Activated T-cell treated with anti-CD3 and anti-CD28 coated beads, Interleukin-2, amount 50 U/mL, for 24 hours (primary cell): ENCODE results near the gene ARFGAP2.

Experiments
- DNase-seq: peaks from one replicate; pipeline ENCODE4 v3.0.0-alpha.2; 2020
- H3K27ac Mint-ChIP-seq: 2 replicates; pipeline ENCODE4 v1.8.0; 2020; ENCODE audit warnings: mild to moderate bottlenecking, mixed read lengths
- H3K27me3 Mint-ChIP-seq: 2 replicates; pipeline ENCODE4 v1.8.0; 2020; ENCODE audit warnings: mixed read lengths
- H3K36me3 Mint-ChIP-seq: 2 replicates; pipeline ENCODE4 v1.8.0; 2020; ENCODE audit warnings: low read depth, mixed read lengths
- H3K4me1 Mint-ChIP-seq: 2 replicates; pipeline ENCODE4 v1.8.0; 2020; ENCODE audit warnings: low read depth, mixed read lengths
- H3K4me3 Mint-ChIP-seq: 2 replicates; pipeline ENCODE4 v1.8.0; 2020; ENCODE audit warnings: mild to moderate bottlenecking, moderate library complexity, mixed read lengths
- H3K9me3 Mint-ChIP-seq: 2 replicates; pipeline ENCODE4 v1.8.0; 2020; ENCODE audit warnings: mixed read lengths

ARFGAP2 gene

DNA sequence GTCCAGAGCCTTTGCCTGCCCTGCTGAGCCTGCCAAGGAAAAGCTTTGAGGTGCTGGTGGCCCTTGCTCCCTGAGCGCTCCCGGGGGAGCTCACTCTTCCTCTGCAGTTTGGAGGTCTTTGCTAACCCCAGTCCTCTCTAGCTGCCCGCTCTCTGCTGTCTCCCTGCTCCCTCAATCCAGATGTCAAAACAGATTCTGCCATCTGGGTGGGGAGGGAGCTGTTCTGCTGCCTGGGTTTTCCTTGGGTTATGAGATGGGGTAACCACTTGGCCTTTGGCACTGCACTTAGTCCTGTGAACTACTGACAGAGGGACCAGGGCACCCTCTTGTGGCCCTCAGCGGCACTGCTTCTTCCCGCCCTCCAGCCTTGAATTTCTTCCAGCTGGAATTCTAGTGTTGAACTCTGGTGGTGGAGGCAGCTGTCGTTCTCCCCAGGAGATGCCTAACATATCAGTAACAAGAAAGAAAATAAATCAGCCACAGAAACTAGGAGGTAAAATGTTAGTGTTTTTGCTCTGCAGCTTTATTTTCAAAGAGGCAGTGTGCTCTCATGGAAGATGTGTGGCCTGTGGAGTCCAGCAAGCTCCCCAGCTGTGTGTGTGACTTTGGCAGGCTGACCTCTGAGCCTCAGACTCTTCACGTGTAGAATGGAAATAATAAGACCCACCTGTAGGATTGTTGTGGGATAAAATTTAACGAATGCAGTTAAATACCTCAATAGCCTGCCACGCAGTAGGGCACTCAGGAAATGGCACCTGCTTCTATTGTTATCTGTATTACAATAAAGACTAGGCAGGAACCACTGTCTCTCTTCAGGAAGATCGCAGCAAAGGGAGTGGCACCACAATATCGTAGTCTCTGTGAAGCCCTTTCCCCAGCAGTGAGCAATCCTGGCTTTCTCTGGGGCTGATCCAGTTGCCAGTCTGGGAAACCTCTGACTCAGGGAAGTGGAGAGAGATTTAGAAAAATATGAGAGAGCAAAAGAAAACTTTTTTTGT lies 23.4 kb downstream of the ARFGAP2 start:
- Mint-ChIP-seq H3K4me3 (no peak overlapping the region), H3K36me3 (peaks cover 7% of the 10 kb centered on the region), H3K27me3 (no peaks in the 10 kb centered on the region), H3K27ac (peak overlapping the region; percentile 60), H3K9me3 (no peaks in the 10 kb centered on the region), H3K4me1 (peaks cover 29% of the 10 kb centered on the region)
- DNase-seq, result peak; percentile 75

DNA sequence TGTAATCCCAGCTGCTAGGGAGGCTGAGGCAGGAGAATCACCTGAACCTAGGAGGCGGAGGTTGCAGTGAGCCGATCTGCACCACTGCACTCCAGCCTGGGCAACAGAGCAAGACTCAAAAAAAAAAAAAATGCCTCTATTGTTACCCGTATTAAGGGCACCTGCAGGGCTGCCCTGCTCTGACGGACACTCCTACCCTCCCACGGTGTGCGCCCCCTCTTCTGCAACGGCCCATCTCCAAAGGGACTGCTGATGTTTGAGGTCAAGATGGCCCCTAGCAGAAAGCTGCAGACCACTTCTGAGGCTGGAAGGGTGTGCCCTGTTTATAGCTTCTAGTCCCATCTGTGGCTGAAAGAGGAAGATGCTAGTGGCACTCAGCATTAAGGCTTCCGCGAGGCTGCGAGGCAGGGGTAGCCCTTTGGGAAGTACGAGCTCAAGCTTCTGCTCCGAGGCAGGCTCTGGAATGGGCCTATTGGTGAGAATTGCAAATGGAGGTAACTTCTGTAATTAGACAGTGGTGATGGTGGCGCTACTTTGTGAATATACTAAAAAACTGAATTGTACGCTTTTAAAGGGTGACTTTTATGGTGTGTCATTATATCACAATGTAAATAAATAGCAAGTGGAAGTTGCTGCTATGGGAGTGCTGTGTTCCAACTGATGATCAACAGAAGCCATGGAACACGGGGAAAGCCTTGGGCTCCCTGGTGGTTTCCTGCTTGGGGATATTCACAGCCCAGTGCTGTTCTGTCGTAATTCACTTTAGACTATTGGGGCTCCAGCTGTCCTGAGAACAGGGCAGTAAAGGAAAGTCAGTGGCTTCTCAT lies 24.3 kb downstream of the ARFGAP2 start:
- no peak for DNase-seq
- Mint-ChIP-seq H3K4me3 (no peak overlapping the region), H3K9me3 (no peaks in the 10 kb centered on the region), H3K27me3 (no peaks in the 10 kb centered on the region), H3K36me3 (peaks cover 5% of the 10 kb centered on the region), H3K4me1 (peaks cover 29% of the 10 kb centered on the region), H3K27ac (no peak overlapping the region)

DNA sequence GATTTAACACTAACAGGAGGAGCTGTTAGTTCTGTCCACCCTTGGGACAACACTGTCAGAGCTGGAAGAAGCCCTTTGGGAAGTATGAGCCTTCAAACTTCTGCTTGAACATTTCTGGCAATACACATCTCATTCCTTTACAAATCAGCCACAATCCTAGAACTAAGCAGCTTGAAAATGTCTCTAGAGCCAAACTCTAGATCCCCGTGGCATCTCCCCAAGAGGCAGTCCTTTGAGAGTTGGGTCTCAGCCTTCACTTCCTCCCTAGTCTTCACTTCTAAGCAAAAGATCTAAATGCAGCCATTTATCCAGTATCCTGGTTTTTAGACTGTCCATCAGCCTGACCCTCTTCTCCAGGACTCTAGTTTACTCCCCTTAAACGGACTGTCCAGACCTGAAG lies 26.9 kb downstream of the ARFGAP2 start:
- H3K4me3 Mint-ChIP-seq, result no peak overlapping the region
- H3K27ac Mint-ChIP-seq, result no peak overlapping the region
- no peaks in the 10 kb centered on the region for H3K9me3 Mint-ChIP-seq
- no peaks in the 10 kb centered on the region for H3K27me3 Mint-ChIP-seq
- DNase-seq, result no peak
- H3K36me3 Mint-ChIP-seq, result peaks cover 5% of the 10 kb centered on the region
- peaks cover 18% of the 10 kb centered on the region for H3K4me1 Mint-ChIP-seq

DNA sequence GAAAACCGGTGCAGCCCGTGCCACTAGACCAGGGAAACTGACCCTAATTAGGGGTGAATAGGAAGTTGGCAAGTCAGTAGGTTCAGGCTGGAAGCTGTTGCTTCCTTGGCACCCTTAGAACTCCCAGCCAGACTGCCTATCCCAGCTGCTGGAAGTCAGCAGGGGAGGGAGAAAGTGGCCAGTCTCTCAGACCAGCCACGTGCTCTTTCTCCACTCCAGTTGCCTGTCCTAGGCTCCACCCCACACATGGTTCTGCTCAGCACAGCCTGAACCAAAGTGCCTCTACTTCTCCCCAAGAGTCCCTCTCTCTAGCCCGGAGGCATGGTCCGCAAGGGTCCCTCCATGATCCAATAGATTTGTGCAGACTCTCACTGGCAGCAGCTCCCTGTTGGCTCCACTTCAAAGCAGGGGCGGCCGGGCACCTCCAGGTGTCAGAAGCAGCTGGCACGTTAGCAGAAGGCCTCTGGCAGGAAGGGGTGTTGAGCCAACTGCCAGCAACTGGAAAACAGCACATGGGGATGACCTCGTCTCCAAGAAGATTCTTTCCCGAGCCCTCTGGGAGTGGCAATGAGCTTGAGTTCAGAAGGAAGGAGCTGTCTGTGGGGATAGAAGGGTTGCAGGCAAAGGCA lies 27.7 kb downstream of the ARFGAP2 start:
- Mint-ChIP-seq H3K4me3 (no peak overlapping the region), H3K27ac (no peak overlapping the region), H3K27me3 (no peaks in the 10 kb centered on the region), H3K36me3 (peaks cover 5% of the 10 kb centered on the region), H3K9me3 (no peaks in the 10 kb centered on the region), H3K4me1 (peaks cover 11% of the 10 kb centered on the region)
- no peak for DNase-seq

DNA sequence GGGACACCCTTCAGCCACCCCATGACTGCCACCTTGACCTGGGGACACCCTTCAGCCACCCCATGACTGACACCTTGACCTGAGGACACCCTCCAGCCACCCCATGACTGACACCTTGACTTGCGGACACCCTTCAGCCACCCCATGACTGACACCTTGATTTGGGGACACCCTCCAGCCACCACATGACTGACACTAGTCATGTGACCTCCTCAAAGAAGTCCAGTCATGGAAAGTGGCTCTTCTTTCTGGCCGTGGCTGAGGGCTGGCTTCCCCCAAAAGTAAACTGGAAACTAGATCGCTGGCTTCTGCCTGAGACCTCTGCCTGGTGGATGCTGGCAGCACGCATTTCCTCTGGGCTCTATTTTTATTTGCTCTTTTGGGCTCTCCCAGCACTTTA lies 28.4 kb downstream of the ARFGAP2 start:
- peaks cover 5% of the 10 kb centered on the region for H3K36me3 Mint-ChIP-seq
- DNase-seq, result no peak
- no peak overlapping the region for H3K4me3 Mint-ChIP-seq
- peaks cover 4% of the 10 kb centered on the region for H3K4me1 Mint-ChIP-seq
- no peaks in the 10 kb centered on the region for H3K9me3 Mint-ChIP-seq
- no peak overlapping the region for H3K27ac Mint-ChIP-seq
- no peaks in the 10 kb centered on the region for H3K27me3 Mint-ChIP-seq

DNA sequence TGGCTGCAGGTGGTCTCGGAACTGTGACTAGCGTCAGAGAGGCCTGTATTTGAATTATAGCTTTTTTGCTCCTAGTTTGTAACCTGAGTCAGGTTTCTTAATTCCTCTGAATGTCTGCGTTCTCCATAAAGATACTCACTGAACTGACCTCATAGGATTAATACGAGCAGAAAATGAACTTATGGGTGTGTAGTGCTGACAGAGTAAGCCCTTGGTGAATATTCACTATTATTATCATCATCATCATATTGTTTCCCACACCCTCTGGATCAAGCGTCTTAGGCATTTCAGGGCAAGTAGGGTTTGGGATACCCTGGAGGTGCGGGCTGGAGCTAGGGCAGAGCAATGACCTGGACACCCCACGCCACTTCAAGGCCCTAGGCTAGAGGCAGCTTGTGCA lies 29.0 kb downstream of the ARFGAP2 start:
- Mint-ChIP-seq H3K9me3 (no peaks in the 10 kb centered on the region), H3K4me3 (no peak overlapping the region), H3K27me3 (no peaks in the 10 kb centered on the region), H3K36me3 (peaks cover 5% of the 10 kb centered on the region), H3K27ac (no peak overlapping the region), H3K4me1 (no peaks in the 10 kb centered on the region)
- DNase-seq, result no peak

DNA sequence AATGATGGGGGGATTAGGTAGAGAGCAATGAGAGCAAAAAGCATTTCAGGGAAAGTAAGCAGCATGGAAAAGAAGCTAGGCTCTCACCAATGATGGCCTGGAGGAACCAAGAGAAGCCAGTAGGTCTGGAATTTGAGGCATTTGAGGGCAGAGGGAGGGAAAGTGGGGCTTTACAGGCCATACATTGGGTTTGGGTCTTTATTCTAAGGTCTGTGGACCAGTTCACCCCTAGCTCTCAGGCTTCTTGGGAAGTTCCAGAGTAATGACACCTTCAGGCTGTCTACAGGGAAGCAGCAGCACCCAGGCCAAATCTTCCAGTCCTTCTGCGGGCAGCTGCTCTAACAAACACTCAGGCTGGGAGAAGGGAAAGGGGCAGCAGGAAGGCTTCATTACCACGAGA lies 29.4 kb downstream of the ARFGAP2 start:
- no peaks in the 10 kb centered on the region for H3K27me3 Mint-ChIP-seq

DNA sequence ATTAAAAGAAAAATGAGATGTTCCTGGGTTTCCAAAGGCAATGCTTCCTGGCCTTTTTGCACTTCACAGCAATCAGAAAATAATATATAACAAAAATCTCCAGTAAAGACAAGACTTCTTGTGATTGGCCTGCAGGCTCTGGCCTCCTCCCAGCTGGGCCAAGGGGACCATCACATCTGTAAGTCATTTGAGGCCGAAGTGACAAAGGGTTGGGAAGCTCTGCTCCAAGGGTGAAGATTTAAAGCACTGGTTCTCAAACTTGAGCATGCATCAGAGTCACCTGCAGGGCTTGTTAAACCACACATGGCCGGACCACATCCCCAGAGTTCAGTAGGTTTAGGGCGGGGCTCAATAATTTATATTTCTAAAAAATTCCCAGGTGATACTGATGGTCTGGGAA lies 32.1 kb downstream of the ARFGAP2 start:
- Mint-ChIP-seq H3K9me3 (no peaks in the 10 kb centered on the region), H3K36me3 (peaks cover 8% of the 10 kb centered on the region), H3K27ac (no peak overlapping the region), H3K27me3 (no peaks in the 10 kb centered on the region), H3K4me1 (no peaks in the 10 kb centered on the region), H3K4me3 (no peak overlapping the region)
- no peak for DNase-seq

More for the DNA sequence above, 29.4 kb downstream of the ARFGAP2 start:
- no peak for DNase-seq
- peaks cover 5% of the 10 kb centered on the region for H3K36me3 Mint-ChIP-seq
- H3K4me1 Mint-ChIP-seq, result no peaks in the 10 kb centered on the region
- H3K27ac Mint-ChIP-seq, result no peak overlapping the region
- H3K9me3 Mint-ChIP-seq, result no peaks in the 10 kb centered on the region
- no peak overlapping the region for H3K4me3 Mint-ChIP-seq

DNA sequence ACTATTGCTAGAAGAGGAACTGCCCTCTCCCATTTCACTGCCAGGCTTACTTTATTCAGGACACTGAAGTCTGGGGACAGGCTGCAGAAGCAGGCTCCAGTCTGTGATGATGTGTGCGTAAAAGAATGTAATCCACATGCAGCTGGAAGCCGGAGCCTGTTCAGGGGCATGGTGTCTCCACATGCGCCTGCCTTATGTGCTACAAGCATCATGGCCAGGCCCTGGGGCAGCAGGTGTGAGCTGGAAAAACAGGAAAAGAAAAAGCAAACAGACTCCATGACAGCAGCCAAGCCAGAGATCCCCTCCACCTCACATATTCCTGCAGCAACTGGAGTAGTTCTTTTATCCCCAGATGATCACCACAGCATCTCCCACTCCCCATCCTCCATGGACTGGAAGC lies 33.4 kb downstream of the ARFGAP2 start:
- Mint-ChIP-seq H3K27ac (no peak overlapping the region), H3K4me1 (no peaks in the 10 kb centered on the region)

DNA sequence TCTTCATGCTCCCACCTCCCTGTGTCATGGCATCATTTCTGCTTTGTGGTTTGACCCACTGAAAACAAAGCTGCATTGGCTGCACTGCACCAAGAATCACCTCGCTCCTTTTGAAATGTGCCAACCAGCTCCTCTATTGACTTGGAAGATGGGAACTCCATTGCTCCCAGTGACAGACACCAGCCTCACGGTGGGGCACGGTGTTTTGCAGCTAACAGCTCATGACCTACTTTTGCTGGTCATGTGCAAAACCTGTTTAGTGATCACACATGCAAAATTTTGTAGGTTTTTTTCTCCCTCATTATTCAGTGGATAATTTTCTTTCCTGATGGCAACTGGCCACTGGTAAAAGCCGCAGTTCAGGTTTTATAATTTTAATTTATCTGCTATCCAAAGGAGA lies 36.8 kb downstream of the ARFGAP2 start:
- no peaks in the 10 kb centered on the region for H3K9me3 Mint-ChIP-seq
- peaks cover 21% of the 10 kb centered on the region for H3K36me3 Mint-ChIP-seq
- H3K4me1 Mint-ChIP-seq, result no peaks in the 10 kb centered on the region
- no peak overlapping the region for H3K27ac Mint-ChIP-seq
- no peak for DNase-seq
- no peaks in the 10 kb centered on the region for H3K27me3 Mint-ChIP-seq
- no peak overlapping the region for H3K4me3 Mint-ChIP-seq

More for the DNA sequence above, 33.4 kb downstream of the ARFGAP2 start:
- Mint-ChIP-seq H3K36me3 (peaks cover 11% of the 10 kb centered on the region), H3K27me3 (no peaks in the 10 kb centered on the region), H3K9me3 (no peaks in the 10 kb centered on the region), H3K4me3 (no peak overlapping the region)
- no peak for DNase-seq

DNA sequence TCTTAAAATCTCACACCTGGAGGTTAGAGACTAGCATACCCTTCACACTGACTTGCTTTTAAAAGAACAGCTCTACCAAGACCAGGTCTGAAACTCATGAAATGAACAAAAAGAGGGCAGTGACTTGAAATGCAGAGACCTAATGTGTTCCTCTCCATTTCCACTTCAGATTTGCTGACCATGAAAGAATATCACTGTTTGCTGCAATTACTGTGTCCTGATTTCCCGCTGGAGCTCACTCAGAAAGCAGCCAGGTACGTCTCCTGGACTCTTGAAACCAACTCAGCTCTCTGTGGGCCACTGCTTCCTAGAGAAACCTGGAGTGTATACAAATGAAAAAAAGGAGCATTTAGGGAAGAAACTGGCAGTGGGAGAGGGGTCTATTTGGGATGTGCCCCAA lies 39.2 kb downstream of the ARFGAP2 start:
- H3K27ac Mint-ChIP-seq, result peak overlapping the region; percentile 6
- H3K9me3 Mint-ChIP-seq, result no peaks in the 10 kb centered on the region
- no peak overlapping the region for H3K4me3 Mint-ChIP-seq
- no peaks in the 10 kb centered on the region for H3K27me3 Mint-ChIP-seq
- no peak for DNase-seq
- H3K36me3 Mint-ChIP-seq, result peaks cover 21% of the 10 kb centered on the region
- H3K4me1 Mint-ChIP-seq, result no peaks in the 10 kb centered on the region

DNA sequence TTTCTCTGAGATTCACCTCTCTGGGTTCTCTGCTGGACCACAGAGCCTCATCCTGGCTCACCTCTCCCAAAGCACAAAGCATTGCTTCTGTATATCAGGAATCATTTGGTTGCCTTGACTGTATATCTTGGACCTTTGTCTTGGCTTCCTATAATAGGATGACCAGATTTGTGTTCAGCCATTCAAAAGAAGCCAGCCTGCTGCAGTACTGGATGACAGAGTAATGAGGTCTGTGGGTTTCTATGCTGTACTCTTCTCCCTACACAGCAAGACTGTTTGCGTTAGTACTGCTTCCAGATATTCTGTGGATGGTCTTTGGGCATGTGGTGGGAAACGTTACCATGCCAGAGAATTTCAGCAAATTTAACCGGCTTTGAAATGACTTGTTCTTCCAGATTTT lies 39.8 kb downstream of the ARFGAP2 start:
- no peaks in the 10 kb centered on the region for H3K4me1 Mint-ChIP-seq
- H3K4me3 Mint-ChIP-seq, result no peak overlapping the region
- no peak for DNase-seq
- peaks cover 21% of the 10 kb centered on the region for H3K36me3 Mint-ChIP-seq
- no peaks in the 10 kb centered on the region for H3K27me3 Mint-ChIP-seq
- H3K27ac Mint-ChIP-seq, result no peak overlapping the region
- no peaks in the 10 kb centered on the region for H3K9me3 Mint-ChIP-seq

DNA sequence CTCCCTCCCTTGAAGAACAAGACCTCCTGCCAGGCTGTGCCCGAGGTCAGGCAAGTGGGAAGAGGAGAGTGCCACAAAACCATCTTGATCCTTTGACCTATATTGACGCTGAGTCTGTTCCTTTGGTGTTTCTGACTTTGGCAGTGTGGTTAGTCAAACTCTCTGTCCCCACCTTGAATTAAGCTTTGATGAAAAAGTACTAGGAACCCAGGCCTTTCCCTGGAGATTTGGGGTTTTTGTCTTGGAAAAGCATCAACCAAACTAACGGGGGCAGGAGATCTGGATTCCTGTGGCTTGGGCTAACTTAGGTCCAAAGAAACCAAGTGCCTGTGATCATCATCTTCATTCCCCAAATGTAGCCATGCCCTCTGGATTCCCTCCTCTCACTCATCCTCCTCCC lies 40.4 kb downstream of the ARFGAP2 start:
- peaks cover 21% of the 10 kb centered on the region for H3K36me3 Mint-ChIP-seq
- H3K4me1 Mint-ChIP-seq, result no peaks in the 10 kb centered on the region
- no peak overlapping the region for H3K4me3 Mint-ChIP-seq
- H3K9me3 Mint-ChIP-seq, result no peaks in the 10 kb centered on the region
- H3K27me3 Mint-ChIP-seq, result no peaks in the 10 kb centered on the region
- no peak overlapping the region for H3K27ac Mint-ChIP-seq
- DNase-seq, result no peak

DNA sequence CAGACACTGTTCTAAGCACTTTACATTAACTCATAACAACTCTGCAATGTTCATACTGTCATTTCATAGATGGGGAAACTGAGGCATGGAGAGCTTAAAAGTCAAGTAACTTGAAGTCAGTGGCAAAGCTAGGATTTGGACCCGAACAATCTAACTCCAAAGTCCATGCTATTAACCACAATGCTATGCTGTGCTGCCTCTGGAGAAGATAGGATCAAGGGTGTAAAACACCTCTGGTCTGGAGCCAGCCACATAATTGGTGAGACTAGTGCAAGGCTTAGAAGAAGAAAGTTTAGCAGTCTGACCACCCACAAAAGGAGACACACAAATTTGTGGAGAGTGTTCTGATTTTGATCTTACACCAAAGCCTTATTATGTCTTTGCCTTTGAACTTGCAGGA lies 43.7 kb downstream of the ARFGAP2 start:
- no peaks in the 10 kb centered on the region for H3K9me3 Mint-ChIP-seq

More for the DNA sequence above, 43.7 kb downstream of the ARFGAP2 start:
- H3K4me1 Mint-ChIP-seq, result no peaks in the 10 kb centered on the region
- peaks cover 9% of the 10 kb centered on the region for H3K36me3 Mint-ChIP-seq
- no peak overlapping the region for H3K4me3 Mint-ChIP-seq
- no peak for DNase-seq
- H3K27me3 Mint-ChIP-seq, result no peaks in the 10 kb centered on the region
- H3K27ac Mint-ChIP-seq, result no peak overlapping the region
